A673 (cell line): ENCODE data around the gene IP6K1. TPM values are rescaled to one million over a fixed set of nuclear protein-coding genes. Genes with fewer than 3 reads are reported as not detected.

Experiments used
- BruUV-seq: library from RNA; stranded (reverse); fragments of 400-500 nt; replicated peaks from 2 replicates; lab custom pipeline; 2021; lab: Mats Ljungman, UMichigan
- CTCF ChIA-PET: fragments of 300-600 bp; sonication (Branson Sonifier 250); formaldehyde crosslinking; loops from one replicate; lab custom pipeline; 2022; ENCODE audit warnings: antibody characterized with exemption; lab: Charles Lee
- POLR2A ChIA-PET: fragments of 300-600 bp; sonication (Branson Sonifier 250); formaldehyde crosslinking; loops from one replicate; lab custom pipeline; 2022; ENCODE audit warnings: antibody characterized with exemption; ENCODE audit not compliant: low non-redundant PET; lab: Charles Lee
- DNase-seq: peaks from one replicate; pipeline ENCODE4 v3.0.0-alpha.2; 2015; ENCODE audit warnings: low spot score
- H3K27ac ChIP-seq: fragments of 200-600 bp; sonication (generic); 2 replicates; pipeline ENCODE4 v1.5.1; 2016; ENCODE audit warnings: mixed run types, low read depth, mild to moderate bottlenecking, mixed read lengths, antibody characterized with exemption, low read length; ENCODE audit not compliant: poor library complexity, severe bottlenecking
- H3K27me3 ChIP-seq: fragments of 200-600 bp; sonication (generic); replicated peaks from 2 replicates; pipeline ENCODE4 v1.6.1; 2017; ENCODE audit warnings: mixed run types, low read depth, mild to moderate bottlenecking, mixed read lengths, antibody characterized with exemption, low read length; ENCODE audit not compliant: insufficient read depth, poor library complexity
- H3K36me3 ChIP-seq: fragments of 200-600 bp; sonication (generic); 2 replicates; pipeline ENCODE4 v1.6.1; 2016; ENCODE audit warnings: mixed run types, mild to moderate bottlenecking, mixed read lengths, antibody characterized with exemption, low read length; ENCODE audit not compliant: insufficient read depth, poor library complexity, severe bottlenecking
- H3K4me1 ChIP-seq: fragments of 200-600 bp; sonication (generic); 2 replicates; pipeline ENCODE4 v1.6.1; 2017; ENCODE audit warnings: mixed run types, mild to moderate bottlenecking, mixed read lengths, antibody characterized with exemption, low read length; ENCODE audit not compliant: insufficient read depth, poor library complexity, severe bottlenecking
- H3K4me3 ChIP-seq: fragments of 200-600 bp; sonication (generic); 2 replicates; pipeline ENCODE4 v1.5.1; 2016; ENCODE audit warnings: low read depth, mixed run types, mild to moderate bottlenecking, mixed read lengths, low read length; ENCODE audit not compliant: poor library complexity, severe bottlenecking
- H3K9me3 ChIP-seq: fragments of 200-600 bp; sonication (generic); 2 replicates; pipeline ENCODE4 v1.6.1; 2016; ENCODE audit warnings: mixed run types, low read depth, mild to moderate bottlenecking, mixed read lengths, antibody characterized with exemption, low read length; ENCODE audit not compliant: poor library complexity, severe bottlenecking
- CTCF ChIP-seq: fragments of 300-800, 200-600 bp; sonication (generic); conservative IDR thresholded peaks from 2 replicates; pipeline ENCODE4 v1.5.1; 2017; ENCODE audit warnings: low read depth, mild to moderate bottlenecking, antibody characterized with exemption, low read length, moderate library complexity, mixed read lengths
- EZH2 ChIP-seq: fragments of 200-600 bp; sonication (generic); IDR thresholded peaks from 2 replicates; pipeline ENCODE4 v1.6.1; 2017; ENCODE audit warnings: borderline replicate concordance, low read depth, mild to moderate bottlenecking, mixed read lengths, antibody characterized with exemption, low read length; ENCODE audit not compliant: poor library complexity, severe bottlenecking
- intact Hi-C: fragments of 100-400 bp; cut with micrococcal nuclease; formaldehyde crosslinking; loops from one replicate; pipeline ENCODE4 v1.10.0; 2022; ENCODE audit not compliant: unreplicated experiment
- total RNA-seq: library from RNA; stranded (reverse); gene quantifications from 2 replicates; pipeline ENCODE4 v1.2.3, GENCODE V29; 2021

IP6K1 gene
- total RNA-seq, 1 experiment from 2014 or later: 29.0 TPM

- intact Hi-C loops: loop anchor here (5.0 kb wide), 1 partner anchor 191 kb away; no protein-coding TSS in a partner anchor
- H3K27ac ChIP-seq: no peak overlapping the region
- H3K27me3 ChIP-seq: no peaks in the 10 kb centered on the region
- no TSS peak for BruUV-seq
- no peaks in the 10 kb centered on the region for H3K4me1 ChIP-seq
- POLR2A ChIA-PET: no interaction called here
- peaks cover 5% of the 10 kb centered on the region for H3K36me3 ChIP-seq
- no peak for DNase-seq
- CTCF ChIA-PET: no interaction called here
- no peak for TF ChIP-seq CTCF
- no peak for TF ChIP-seq EZH2
- H3K9me3 ChIP-seq: no peaks in the 10 kb centered on the region
- H3K4me3 ChIP-seq: no peak overlapping the region
These were observed 70.2 kb downstream of the IP6K1 start for GRCh38 chr3:49716169-49716568.

- CTCF ChIA-PET: no interaction called here
- H3K4me1 ChIP-seq: no peaks in the 10 kb centered on the region
- H3K36me3 ChIP-seq: peaks cover 1% of the 10 kb centered on the region
- no peak for TF ChIP-seq CTCF
- TF ChIP-seq EZH2: no peak
- H3K27ac ChIP-seq: no peak overlapping the region
- no peak for DNase-seq
- H3K4me3 ChIP-seq: no peak overlapping the region
- no TSS peak for BruUV-seq
- POLR2A ChIA-PET: no interaction called here
- intact Hi-C loops: loop anchor here (5.0 kb wide), 1 partner anchor 192 kb away; no protein-coding TSS in a partner anchor
- no peaks in the 10 kb centered on the region for H3K9me3 ChIP-seq
- H3K27me3 ChIP-seq: no peaks in the 10 kb centered on the region
These were observed 70.7 kb downstream of the IP6K1 start for GRCh38 chr3:49715611-49716121.

- ChIA-PET CTCF (no interaction called here), POLR2A (no interaction called here)
- BruUV-seq: no TSS peak
- DNase-seq: no peak
- H3K36me3 ChIP-seq: no peaks in the 10 kb centered on the region
- no peaks in the 10 kb centered on the region for H3K9me3 ChIP-seq
- TF ChIP-seq CTCF: no peak
- no peak for TF ChIP-seq EZH2
- no peak overlapping the region for H3K4me3 ChIP-seq
- H3K27me3 ChIP-seq: no peaks in the 10 kb centered on the region
- H3K4me1 ChIP-seq: no peaks in the 10 kb centered on the region
- H3K27ac ChIP-seq: no peak overlapping the region
- intact Hi-C loops: loop anchor here (5.0 kb wide), 1 partner anchor 192 kb away; no protein-coding TSS in a partner anchor
These were observed 71.4 kb downstream of the IP6K1 start for GRCh38 chr3:49714728-49715550.
